Ascending aorta (tissue), 2 donors: ENCODE results near the gene PCNX3. TPM values are rescaled to one million over a fixed set of nuclear protein-coding genes. Genes with fewer than 3 reads are reported as not detected.

Experiments
- DNase-seq, 2 donors: peaks; one replicate each; pipeline ENCODE4 v3.0.0-alpha.2; 2019; ENCODE audit warnings: low spot score in 2 of 2
- H3K27ac ChIP-seq, 2 donors: fragments of 200-600 bp; sonication (generic); one replicate each; pipeline ENCODE4 v1.5.1; 2016 to 2017; ENCODE audit warnings: mild to moderate bottlenecking in 1 of 2
- H3K27me3 ChIP-seq: fragments of 200-600 bp; sonication (generic); one replicate; pipeline ENCODE4 v1.5.1; 2017
- H3K36me3 ChIP-seq, 2 donors: fragments of 200-600 bp; sonication (generic); one replicate each; pipeline ENCODE4 v1.5.1; 2016
- H3K4me1 ChIP-seq, 2 donors: fragments of 200-600 bp; sonication (generic); one replicate each; pipeline ENCODE4 v1.5.1; 2016 to 2017; ENCODE audit warnings: mild to moderate bottlenecking in 1 of 2
- H3K4me3 ChIP-seq, 2 donors: fragments of 200-600 bp; sonication (generic); one replicate each; pipeline ENCODE4 v1.5.1; 2016 to 2017; ENCODE audit warnings: mild to moderate bottlenecking in 1 of 2
- H3K9me3 ChIP-seq, 2 donors: fragments of 200-600 bp; sonication (generic); one replicate each; pipeline ENCODE4 v1.5.1; 2016
- CTCF ChIP-seq, 3 experiments: fragments of 200-600 bp in 2 of 3; fragments of 450-650 bp in 1 of 3; sonication (generic) in 2 of 3; IDR thresholded peaks; one replicate each; pipeline ENCODE4 v1.5.1; 2016 to 2019; ENCODE audit warnings: antibody characterized with exemption in 3 of 3, mild to moderate bottlenecking in 1 of 3, moderate library complexity in 1 of 3
- intact Hi-C: fragments of 100-400 bp; cut with DNase I; formaldehyde crosslinking; loops from one replicate; pipeline ENCODE4 v1.15.1; 2023
- total RNA-seq: library from RNA; depleted of rRNA; stranded (reverse); fragments of >200 nt; gene quantifications from one replicate; pipeline ENCODE4 v1.1.0, GENCODE V29; 2016

The PCNX3 gene
- total RNA-seq, 1 donor from 2014 or later: 181 TPM

- intact Hi-C loops: loop anchor here (5.0 to 10.0 kb wide), 2 partner anchors 95 to 213 kb away; partner anchors contain the start of genes KAT5 and SNX32
- H3K27ac ChIP-seq: no peak overlapping the region
These were observed 3.8 kb downstream of the PCNX3 start for GRCh38 chr11:65619281-65619928.

GRCh38 chr11:65620666-65621065, 5.1 kb downstream of the PCNX3 start:
- Histone ChIP-seq H3K36me3 (peaks cover 76 to 81% of the 10 kb centered on the region in 2 donors), H3K4me3 (no peak overlapping the region), H3K9me3 (no peaks in the 10 kb centered on the region), H3K27ac (no peak overlapping the region), H3K4me1 (peaks cover 11 to 13% of the 10 kb centered on the region in 2 donors), H3K27me3 (no peaks in the 10 kb centered on the region)
- TF ChIP-seq CTCF (IDR thresholded peaks at IDR 0.05): no peak
- intact Hi-C loops: no loop called here
- no peak for DNase-seq

More at GRCh38 chr11:65619281-65619928, 3.8 kb downstream of the PCNX3 start:
- H3K36me3 ChIP-seq: peaks cover 65 to 69% of the 10 kb centered on the region in 2 donors
- no peaks in the 10 kb centered on the region for H3K9me3 ChIP-seq
- no peak for TF ChIP-seq CTCF (IDR thresholded peaks at IDR 0.05)
- no peak for DNase-seq
- peaks cover 11 to 13% of the 10 kb centered on the region in 2 donors for H3K4me1 ChIP-seq
- H3K4me3 ChIP-seq: no peak overlapping the region
- no peaks in the 10 kb centered on the region for H3K27me3 ChIP-seq

GRCh38 chr11:65621460-65621859, 5.9 kb downstream of the PCNX3 start:
- H3K4me3 ChIP-seq: no peak overlapping the region
- intact Hi-C loops: no loop called here
- no peak overlapping the region for H3K27ac ChIP-seq
- no peak for DNase-seq
- no peaks in the 10 kb centered on the region for H3K9me3 ChIP-seq
- H3K4me1 ChIP-seq: peaks cover 7 to 10% of the 10 kb centered on the region in 2 donors
- TF ChIP-seq CTCF (IDR thresholded peaks at IDR 0.05): no peak
- no peaks in the 10 kb centered on the region for H3K27me3 ChIP-seq
- H3K36me3 ChIP-seq: peaks cover 83 to 89% of the 10 kb centered on the region in 2 donors

- peaks cover 87 to 94% of the 10 kb centered on the region in 2 donors for H3K36me3 ChIP-seq
These were observed 6.4 kb downstream of the PCNX3 start for GRCh38 chr11:65622011-65622410.

GRCh38 chr11:65623177-65623576, 7.6 kb downstream of the PCNX3 start:
- H3K4me3 ChIP-seq: no peak overlapping the region
- no peaks in the 10 kb centered on the region for H3K27me3 ChIP-seq
- H3K4me1 ChIP-seq: no peaks in the 10 kb centered on the region
- no peak for DNase-seq
- TF ChIP-seq CTCF (IDR thresholded peaks at IDR 0.05): no peak
- H3K9me3 ChIP-seq: no peaks in the 10 kb centered on the region
- H3K36me3 ChIP-seq: peaks cover 87 to 94% of the 10 kb centered on the region in 2 donors
- no peak overlapping the region for H3K27ac ChIP-seq
- intact Hi-C loops: no loop called here

More at GRCh38 chr11:65622011-65622410, 6.4 kb downstream of the PCNX3 start:
- DNase-seq: no peak
- no peak overlapping the region for H3K4me3 ChIP-seq
- H3K9me3 ChIP-seq: no peaks in the 10 kb centered on the region
- no peaks in the 10 kb centered on the region for H3K27me3 ChIP-seq
- intact Hi-C loops: no loop called here
- TF ChIP-seq CTCF (IDR thresholded peaks at IDR 0.05): no peak
- H3K27ac ChIP-seq: no peak overlapping the region
- H3K4me1 ChIP-seq: peaks cover 1 to 5% of the 10 kb centered on the region in 2 donors
